SH-SY5Y (cell line): ENCODE measurements around the gene CD276.

Experiments
- GATA2 ChIP-seq: IDR thresholded peaks from 2 replicates; pipeline ENCODE4 v1.6.1; 2011; ENCODE audit warnings: mild to moderate bottlenecking, low read depth, low read length
- GATA3 ChIP-seq: IDR thresholded peaks from 2 replicates; pipeline ENCODE4 v1.6.1; 2011; ENCODE audit warnings: low read depth, mild to moderate bottlenecking, low read length, moderate library complexity

DNA sequence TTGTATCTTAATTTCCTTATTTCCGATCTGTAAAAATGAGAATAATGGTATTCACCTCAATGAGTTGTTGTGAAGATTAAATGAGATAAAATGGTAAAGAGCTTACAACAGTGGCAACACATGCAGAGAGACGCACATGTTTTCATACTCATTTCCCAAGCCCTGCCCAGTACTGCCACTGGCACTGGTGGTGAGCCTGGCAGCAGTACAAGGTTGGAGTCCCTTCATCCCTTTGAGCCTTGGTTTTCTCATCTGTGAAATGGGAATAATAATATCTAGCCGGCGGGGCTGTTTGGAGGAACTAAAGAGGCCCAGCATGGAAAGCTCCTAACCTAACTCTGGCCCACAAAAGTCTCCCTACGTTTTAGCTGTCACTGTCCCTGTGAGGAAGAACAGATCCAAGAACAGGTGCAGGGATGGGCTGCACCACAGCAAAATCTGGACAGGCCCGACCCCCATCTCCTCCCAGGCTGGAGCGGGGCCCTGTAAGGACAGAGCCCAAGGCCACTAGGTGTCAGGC is 866 bp upstream of the CD276 start:
- TF ChIP-seq GATA3 (no peak), GATA2 (no peak)
